ENCODE measurements around the gene BTBD10.
A peak's percentile ranks its signal among the peaks of the same experiment; 100 is the strongest.

Gene BTBD10

DNA sequence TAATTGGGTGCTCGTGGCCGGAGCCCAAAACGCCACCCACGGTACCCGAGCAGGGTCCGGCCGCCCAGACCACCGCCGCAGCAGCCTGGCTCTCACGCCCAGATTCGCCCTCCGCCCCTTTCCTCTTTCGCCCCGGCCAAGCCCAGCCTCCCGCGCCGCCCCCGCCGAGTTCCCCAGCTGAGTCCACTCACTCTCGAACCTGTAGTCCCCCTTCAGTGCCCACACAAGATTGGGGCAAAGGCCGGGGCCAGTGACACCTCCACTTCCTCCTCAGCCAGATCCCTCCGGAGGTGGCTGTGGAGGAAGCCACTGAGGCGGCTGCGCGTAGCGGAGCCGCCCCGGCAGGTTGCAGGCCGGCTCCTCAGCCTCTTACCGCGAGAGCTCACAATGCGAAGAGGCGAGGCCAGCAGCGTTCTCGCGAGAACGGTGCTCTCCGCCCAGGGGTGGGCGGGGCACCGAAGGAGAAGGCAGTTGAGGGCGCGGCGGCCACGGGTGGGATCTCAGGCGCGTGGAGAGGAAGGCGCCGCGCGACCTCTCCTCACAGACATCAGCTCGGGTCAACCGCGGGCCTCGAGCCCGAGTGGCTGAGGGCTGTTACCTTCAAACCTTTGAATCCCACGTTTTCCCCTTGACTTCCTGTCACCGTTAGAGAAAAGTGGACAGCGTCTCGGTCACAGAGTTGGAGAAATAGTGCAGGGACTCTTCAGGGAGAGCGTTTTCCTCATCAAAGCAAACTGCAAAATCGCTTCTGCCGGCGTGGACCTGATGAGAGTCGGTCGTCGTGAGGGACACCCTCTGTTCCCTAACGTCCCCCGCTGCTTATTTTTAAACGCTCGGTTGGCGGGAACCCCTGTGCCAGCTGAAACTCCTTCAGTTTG, at the start of gene BTBD10:
TSS of gene BTBD10 (minus strand) at position 322 of the 878 bp plus-strand sequence. CDS start 18,098 bp downstream, outside the sequence.
- DNase-seq (ENCODE audit: low read depth in 2 of 2) = peak; percentile 82 to 89

DNA sequence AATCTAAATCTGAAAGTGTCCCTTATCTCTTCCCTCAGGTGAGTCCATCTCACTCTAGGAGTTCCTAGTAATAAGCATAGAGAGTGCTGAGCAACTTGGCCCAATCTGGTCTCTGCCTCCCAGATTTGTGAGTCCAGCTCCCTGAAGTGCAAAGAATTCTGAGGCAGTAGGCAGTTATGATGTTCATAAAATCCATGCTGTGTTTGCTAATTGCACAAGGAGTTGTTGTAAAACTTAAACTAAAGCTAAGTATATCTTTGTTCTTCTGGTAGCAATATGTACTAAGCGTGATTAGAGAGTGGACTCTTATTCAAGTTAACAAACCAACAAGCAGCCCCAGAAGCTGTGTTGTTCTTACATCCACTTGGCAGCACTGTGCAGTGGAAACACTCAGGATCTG, 40.4 kb upstream of the BTBD10 start:
- DNase-seq (ENCODE audit: low read depth in 2 of 2) = no peak

DNA sequence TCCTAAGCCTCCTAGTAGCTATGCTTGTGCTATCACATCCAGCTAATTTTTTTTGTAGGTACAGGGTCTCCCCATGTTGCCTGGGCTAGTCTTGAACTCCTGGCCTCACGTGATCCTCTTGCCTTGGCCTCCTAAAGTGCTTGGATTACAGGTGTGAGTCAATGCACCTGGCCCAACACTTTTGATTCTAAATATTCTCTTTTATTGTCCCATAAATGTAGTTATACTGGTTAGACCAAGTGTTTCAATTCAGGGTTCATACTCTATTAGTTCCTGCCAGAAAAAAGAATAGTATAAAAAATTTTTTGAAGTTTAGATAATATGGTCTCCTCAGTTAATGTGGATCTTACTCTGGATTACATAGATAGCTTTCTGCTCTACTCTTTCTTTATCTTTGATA, 39.5 kb upstream of the BTBD10 start:
- DNase-seq (ENCODE audit: low read depth in 2 of 2) = no peak

DNA sequence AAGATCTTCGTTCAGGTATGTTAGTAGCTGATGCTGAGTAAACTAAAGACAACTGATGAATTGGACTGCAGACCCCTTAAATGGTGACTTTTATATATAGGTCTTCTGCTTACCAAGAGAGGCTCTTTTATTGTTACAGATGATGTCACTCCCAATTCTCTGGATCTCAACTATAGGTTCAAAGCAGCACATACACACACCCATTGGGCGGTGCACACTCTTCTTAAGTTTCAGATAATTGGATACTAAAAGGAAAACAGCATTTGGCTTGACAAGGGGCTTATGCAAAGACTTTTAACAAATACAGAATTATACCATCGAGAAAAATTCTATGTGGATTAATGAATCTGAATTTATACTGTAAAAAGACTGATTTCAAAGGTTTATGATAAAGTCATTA, 32.9 kb upstream of the BTBD10 start, which contains the start of gene PTH:
TSS of gene PTH (minus strand) at position 69 of the 400 bp plus-strand sequence. CDS start 3,142 bp downstream, outside the sequence.
- no peak for DNase-seq (ENCODE audit: low read depth in 2 of 2)

DNA sequence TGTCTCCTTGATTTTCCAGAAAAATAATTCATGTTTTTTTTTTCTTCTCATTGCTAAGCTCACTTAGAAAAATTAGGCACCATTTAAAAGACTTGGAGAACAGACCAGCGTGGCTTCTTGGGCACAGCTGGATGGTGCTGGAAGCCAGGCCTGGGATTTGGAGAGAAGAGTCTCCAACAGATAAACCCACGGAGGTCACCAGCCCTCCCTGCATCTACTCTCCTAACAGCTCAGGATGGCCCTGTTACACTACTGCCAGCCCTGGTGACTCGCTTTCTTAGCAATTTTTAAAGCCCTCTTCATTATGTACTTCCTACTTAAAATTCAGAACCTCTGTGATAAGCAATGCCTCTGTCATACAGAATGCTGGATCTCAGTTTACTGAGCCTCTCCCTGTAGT, 31.0 kb upstream of the BTBD10 start:
- no peak for DNase-seq (ENCODE audit: low read depth in 2 of 2)

DNA sequence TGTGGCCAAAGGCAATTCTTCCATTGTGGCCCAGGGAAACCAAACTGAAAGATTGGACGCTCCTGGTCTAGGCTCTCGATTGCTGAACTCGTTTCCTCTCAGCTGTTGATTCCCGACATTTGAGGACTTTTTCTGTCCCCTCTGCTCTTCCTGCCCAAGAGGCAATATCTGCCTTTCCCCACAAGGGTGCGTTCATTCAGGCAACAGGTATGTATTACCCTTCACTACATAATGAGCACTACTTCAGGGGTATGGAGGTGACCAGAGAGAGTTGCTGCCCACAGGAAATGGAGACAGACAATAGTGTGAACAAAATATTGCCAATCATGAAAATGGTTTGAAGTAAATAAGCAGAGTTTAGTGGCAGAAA, 24.6 kb upstream of the BTBD10 start:
- DNase-seq (ENCODE audit: low read depth in 2 of 2) = no peak

DNA sequence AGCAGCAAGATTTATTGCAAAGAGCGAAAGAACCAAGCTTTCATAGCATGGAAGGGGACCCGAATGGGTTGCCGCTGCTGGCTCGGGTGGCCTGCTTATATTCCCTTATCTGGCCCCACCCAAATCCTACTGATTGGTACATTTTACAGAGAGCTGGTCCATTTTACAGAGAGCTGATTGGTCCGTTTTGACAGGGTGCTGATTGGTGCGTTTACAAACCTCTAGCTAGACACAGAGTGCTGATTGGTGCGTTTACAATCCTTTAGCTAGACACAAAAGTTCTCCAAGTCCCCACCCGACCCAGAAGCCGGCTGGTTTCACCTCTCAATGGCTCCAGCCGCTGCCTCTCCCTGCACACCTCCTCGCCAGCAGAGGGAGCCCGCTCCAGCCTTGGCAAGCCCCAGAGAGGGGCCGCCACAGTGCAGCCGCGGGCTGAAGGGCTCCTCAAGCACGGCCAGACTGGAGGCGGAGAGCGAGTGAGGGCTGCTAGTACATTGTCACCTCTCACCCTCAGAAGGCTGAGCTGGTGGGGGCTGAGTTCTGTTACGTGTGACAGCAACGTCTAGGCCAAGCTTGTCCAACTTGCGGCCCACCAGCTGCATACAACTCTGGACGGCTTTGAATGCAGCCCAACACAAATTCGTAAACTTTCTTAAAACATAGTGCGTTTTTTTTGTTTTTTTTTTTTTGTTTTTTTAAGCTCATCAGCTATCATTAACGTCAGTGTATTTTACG, 24.1 kb upstream of the BTBD10 start:
- peak; percentile 36 to 59 for DNase-seq (ENCODE audit: low read depth in 2 of 2)

DNA sequence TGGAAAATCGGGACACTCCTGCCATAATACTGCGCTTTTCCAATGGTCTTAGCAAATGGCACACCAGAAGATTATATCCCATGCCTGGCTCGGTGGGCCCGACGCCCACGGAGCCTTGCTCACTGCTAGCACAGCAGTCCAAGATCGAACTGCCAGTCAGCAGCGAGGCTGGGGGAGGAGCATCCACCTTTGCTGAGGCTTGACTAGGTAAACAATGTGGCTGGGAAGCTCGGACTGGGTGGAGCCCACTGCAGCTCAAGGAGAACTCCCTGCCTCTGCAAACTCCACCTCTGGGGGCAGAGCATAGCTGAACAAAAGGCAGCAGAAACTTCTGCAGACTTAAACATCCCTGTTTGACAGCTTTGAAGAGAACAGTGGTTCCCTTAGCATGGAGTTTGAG, 17.2 kb upstream of the BTBD10 start:
- DNase-seq (ENCODE audit: low read depth in 2 of 2) = no peak

DNA sequence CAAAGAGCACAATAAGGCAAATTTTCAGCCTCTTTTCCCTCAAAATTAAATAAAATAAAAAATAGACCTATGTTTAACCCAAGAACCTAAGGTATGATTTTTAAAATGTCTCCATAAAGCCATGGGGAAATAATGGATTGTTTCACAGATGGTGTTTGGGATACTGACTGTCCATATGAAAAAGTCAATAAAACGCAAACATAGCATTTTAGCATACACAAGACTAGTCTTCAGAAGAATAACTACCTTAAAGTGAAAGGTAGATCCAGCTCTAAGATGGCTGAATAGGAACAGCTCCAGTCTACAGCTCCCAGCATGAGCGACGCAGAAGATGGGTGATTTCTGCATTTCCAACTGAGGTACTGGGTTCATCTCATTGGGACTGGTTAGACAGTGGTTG, 16.7 kb upstream of the BTBD10 start:
- no peak for DNase-seq (ENCODE audit: low read depth in 2 of 2)

DNA sequence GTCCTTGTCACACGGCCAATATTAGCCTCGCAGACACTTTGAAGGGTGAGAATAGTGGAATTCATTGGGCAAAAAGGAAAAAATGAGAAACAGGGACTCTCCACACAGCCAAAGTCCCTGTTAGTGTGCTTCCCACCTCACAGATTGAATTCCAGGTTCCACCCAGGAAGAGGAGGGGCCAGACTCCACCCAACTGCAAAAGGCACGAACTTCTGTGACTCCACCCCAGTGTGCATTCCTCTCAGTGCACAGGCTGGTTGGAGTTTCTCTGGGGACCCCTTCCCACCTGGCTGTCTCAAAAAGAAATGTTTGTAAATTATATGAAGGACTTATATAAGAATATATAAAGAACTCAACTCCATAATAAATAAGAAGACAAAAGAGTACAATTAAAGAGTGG, 12.1 kb upstream of the BTBD10 start:
- no peak for DNase-seq (ENCODE audit: low read depth in 2 of 2)

DNA sequence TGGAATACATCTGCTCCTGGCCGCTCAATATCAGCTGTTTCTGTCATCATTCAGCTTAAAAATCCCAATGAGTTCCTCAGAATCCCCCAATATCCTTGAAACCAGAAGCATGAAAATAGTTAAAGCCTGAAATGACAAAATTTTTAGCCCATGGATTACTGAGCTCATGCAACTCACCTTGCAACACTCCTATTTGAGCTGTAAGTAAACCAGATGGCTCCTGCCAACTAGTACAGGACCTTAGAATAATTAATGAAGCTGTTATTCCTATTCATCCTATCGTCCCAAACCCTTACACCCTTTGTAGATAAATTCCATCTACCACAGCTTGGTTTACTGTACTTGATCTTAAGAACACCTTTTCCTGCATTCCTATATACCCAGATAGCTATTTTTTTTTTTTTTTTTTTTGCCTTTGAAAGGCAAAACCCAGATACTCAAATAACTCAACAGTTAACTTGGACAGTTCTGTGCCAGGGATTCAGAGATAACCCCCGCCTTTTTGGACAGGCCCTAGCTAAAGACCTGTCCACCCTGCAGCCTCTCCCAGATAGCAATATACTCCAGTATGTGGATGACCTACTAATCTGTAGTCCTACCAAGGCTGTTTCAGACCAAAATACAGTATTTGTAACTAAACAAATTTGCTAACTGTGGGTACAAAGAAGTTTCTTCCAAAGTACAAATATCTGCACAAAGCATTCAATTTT, 10.1 kb upstream of the BTBD10 start:
- DNase-seq (ENCODE audit: low read depth in 2 of 2) = no peak

DNA sequence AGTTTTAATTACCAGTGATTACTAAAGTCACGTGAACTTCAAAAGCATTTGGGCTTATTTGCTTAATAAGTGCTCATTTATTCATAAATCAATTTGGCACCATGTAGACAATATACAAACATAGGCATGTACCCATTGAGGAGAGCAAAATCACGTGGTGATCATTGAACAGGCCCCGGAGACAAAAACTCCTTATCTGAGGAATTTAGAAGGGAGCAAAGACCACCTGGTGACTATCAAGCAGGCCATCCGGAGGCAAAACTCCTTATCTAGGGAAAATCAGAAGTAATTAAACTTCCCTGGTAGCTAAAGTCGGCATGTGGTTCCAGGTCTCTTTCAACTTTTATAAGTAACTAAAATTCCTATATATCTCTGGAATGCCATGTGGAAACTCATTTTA, 5.7 kb upstream of the BTBD10 start:
- DNase-seq (ENCODE audit: low read depth in 2 of 2) = no peak

DNA sequence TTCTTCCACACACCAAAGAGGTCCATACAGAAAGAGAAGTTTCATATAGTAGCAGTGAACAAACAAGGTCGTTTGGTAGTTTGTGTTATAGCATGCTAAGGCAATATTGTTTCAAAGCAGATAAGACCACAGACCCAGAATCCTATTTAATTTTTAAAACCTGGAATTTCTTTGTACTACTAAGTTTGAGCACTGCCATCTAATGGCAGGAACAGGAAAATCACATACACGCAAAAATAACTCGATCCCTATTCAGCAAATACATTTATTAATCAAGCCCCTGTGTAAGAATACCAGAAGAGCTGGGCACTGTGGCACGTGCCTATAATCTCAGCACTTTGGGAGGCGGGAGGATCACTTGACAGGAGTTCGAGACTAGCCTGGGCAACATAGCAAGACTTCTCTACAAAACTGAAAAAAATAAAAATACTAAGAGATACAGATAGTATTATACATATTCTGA, 2.9 kb upstream of the BTBD10 start:
- DNase-seq (ENCODE audit: low read depth in 2 of 2) = no peak

DNA sequence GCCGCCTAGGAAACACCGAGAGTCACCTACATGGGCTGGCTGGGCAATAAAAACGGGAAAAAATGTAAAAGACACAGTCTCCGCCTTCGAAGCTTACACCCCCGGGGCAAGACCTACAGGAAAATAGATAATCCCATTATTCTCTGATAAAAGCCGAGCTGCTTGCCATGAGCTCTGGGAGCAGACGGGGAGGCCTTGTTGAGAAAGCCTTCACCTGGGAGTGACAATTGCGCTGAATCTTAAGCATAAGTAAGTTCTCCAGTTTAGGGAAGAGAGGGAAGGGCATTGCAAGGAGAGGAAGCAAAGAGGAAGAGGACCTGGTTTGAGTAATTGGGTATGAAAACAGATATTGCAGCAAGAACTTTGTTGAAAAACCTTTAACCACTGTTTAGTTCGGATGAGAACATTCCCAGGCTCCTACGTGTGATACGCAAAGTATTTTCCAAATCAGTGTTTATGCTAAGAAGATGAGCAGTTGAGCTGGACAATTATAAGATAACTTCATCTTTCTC, 813 bp upstream of the BTBD10 start:
- DNase-seq (ENCODE audit: low read depth in 2 of 2) = no peak

DNA sequence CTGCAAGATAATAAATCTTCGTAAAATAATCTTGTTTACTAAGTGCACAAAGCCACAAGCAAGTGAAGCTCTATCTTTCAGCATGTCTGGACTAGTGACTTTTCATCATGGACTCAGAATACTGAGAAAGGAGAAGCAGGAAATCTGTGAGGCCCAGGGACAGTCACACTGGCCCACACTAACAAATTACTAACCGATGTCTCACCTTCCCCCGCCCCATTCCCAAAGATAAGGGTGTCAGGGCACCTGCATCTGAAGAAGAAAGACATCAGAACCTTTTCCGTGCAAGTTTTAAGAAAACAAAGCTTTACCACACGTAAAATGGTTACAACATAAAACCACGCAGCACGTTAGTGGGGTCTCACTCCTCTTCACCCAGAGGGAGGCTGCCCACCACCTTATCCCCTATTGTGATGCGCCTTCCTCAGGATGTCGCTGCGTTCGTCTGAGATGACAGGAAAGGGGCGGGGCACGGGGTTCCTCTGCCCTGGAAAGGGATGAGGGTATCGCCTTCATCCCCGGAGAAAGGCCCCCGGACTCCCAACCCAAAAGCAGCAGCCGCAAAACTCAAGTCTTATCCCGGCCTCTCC, 616 bp downstream of the BTBD10 start:
- DNase-seq (ENCODE audit: low read depth in 2 of 2) = peak; percentile 17 to 43

DNA sequence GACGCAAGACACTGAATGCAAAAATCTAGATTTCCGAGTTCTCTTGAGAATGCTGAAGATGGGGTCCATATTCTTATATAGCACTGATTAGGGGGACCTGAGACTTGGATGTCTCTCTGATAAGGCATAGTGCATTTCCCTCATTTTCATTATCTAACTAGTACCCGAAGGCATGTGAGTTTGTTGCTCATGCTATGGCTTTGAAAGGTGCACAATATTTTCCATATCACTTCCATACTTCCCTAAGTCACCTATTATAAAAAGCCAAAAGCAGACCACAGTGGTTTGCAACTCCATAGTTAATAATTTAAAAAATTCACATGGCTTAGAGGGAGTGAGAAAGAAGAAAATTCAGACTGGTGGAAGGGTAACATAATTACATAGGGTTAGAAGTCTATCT, 1.7 kb downstream of the BTBD10 start:
- DNase-seq (ENCODE audit: low read depth in 2 of 2) = no peak

DNA sequence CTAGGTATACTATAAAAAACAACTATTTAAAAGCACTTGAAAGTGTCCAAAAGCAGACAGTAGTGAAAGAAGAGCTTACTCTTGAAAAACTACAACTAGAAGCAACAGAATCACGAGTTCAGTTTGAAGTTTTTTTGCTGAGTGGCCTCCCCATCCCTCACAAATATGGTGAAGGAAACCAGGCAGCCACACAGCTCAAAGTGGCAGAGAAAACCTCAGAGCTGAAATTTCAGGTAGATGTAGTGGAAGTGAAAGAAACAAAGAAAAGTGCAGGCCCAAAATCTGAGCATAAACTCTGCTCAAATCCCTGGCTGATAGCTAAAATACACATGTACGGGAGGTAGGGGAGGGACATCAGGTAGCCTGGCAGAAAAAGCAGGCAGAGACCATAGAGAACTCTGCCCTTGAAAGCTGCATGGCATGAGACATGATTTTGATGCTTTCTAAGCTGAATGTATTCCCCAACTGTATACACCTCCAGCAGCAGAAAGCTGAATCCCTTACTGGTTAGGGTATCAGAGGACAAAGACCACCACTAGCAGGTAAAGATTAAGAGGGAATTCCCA, 12.1 kb downstream of the BTBD10 start:
- no peak for DNase-seq (ENCODE audit: low read depth in 2 of 2)

DNA sequence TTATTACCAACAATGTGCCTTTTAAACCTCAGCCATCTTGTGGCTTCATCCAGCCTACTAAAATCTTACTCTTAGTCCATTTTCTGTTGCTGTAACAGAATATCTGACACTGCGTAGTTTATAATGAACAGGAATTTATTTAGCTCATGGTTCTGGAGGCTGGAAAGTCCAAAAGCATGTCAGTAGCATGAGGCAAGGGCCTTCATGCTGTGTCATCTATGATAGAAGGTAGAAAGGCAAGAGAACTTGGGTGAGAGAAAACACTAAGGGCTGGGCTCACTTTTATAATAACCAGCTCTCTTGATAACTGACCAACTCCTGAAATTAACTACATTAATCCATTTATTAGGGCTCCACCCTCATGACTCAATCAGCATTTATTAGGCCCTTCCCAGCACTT, 13.5 kb downstream of the BTBD10 start:
- no peak for DNase-seq (ENCODE audit: low read depth in 2 of 2)

DNA sequence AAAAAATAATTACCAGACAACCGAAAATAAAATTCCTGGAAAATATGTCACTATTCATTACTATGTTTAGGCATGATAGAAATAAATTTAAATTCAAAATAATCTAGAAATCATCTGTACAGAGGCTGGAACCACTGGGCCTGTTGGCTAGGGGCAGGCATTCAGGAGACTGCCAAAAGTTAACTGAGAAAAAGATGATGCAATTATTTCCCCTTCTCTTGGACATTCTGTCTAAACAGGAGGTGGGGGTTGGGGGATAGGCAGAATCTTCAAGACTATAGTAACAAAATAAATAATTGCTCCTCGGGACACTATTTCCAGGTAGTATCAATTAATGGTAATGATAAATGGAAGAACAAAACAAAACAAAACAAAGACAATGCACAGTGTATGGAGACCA, 14.1 kb downstream of the BTBD10 start:
- no peak for DNase-seq (ENCODE audit: low read depth in 2 of 2)

DNA sequence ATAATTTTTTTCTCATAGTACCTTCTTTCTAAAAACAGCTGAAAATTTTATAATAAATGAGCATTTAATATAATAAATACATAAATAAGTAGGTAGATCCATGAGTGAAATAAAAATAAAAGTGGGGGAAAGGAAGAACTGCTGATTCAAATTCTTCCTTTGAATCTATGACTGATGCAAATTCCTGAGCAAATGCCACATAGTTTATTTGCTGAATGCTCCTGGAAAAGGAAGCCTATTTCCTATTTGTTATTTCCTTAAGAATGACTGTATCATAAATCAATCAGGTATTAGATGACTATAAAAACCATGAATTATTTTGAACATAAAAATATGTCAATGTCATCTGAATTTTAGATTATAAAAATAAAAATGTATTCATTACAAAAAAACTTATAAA, 16.6 kb downstream of the BTBD10 start:
- no peak for DNase-seq (ENCODE audit: low read depth in 2 of 2)

DNA sequence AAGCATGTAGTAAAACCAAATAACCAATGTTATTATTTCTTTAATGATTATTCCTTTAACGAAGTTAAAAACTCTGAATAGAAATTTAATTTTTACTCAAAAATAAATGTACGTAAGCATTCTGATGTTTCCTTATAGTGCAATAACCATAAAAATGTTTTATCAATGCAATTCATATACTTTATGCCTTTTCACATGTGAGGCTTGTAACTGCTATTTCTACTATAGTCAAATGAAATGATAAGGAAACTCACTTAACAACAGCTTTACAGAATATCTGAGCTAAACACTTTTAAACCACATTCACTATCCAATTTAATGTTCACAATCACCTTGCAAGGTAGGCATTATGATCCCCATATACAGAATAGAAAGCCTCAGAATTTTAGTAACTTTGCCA, 17.4 kb downstream of the BTBD10 start:
- no peak for DNase-seq (ENCODE audit: low read depth in 2 of 2)
